HG02610 (cell line): ENCODE measurements around the gene BTNL2.
"Not testable (repeated sequence)": the region's sequence is repeated elsewhere in the genome, so short reads cannot be mapped to it uniquely, and the experiment has no call there.

Experiments
- ATAC-seq: cut with Tn5 transposase; IDR thresholded peaks from one replicate; pipeline ENCODE4 v1.9.1; 2021; ENCODE audit warnings: mild to moderate bottlenecking, moderate library complexity; ENCODE audit not compliant: unreplicated experiment

Gene BTNL2

GRCh38 chr6:32406857-32407256 is at the start of gene BTNL2:
TSS of gene BTNL2 (minus strand) at chr6:32407181. CDS start at chr6:32407123, 58 bp downstream.
- no peak for ATAC-seq

- no peak for ATAC-seq
Observed at GRCh38 chr6:32449088-32449736, 42.2 kb upstream of the BTNL2 start.

- ATAC-seq: no peak
Observed at GRCh38 chr6:32447932-32448331, 41.0 kb upstream of the BTNL2 start.

- ATAC-seq: no peak
Observed at GRCh38 chr6:32445321-32445854, 38.4 kb upstream of the BTNL2 start.

GRCh38 chr6:32444433-32444832 is 37.5 kb upstream of the BTNL2 start:
- ATAC-seq: no peak

GRCh38 chr6:32442977-32443552 is 36.1 kb upstream of the BTNL2 start:
- no peak for ATAC-seq

- no peak for ATAC-seq
Observed at GRCh38 chr6:32442243-32442667, 35.3 kb upstream of the BTNL2 start.

- peak; percentile 59 for ATAC-seq
Observed at GRCh38 chr6:32439602-32440214, 32.7 kb upstream of the BTNL2 start, which contains the start of gene HLA-DRA. TSS of gene HLA-DRA (plus strand) at chr6:32439887. CDS start at chr6:32439951, 64 bp downstream.

GRCh38 chr6:32439139-32439538 is 32.2 kb upstream of the BTNL2 start:
- no peak for ATAC-seq

GRCh38 chr6:32436995-32437836 is 30.2 kb upstream of the BTNL2 start:
- ATAC-seq: peak; percentile 77

- no peak for ATAC-seq
Observed at GRCh38 chr6:32436186-32436585, 29.2 kb upstream of the BTNL2 start.

GRCh38 chr6:32433950-32434349 is 27.0 kb upstream of the BTNL2 start:
- ATAC-seq: not testable (repeated sequence)

GRCh38 chr6:32432050-32432450 is 25.1 kb upstream of the BTNL2 start:
- ATAC-seq: no peak

- ATAC-seq: no peak
Observed at GRCh38 chr6:32431142-32431541, 24.2 kb upstream of the BTNL2 start.

GRCh38 chr6:32430179-32430578 is 23.2 kb upstream of the BTNL2 start:
- ATAC-seq: no peak

GRCh38 chr6:32427934-32428474 is 21.0 kb upstream of the BTNL2 start:
- ATAC-seq: no peak

- no peak for ATAC-seq
Observed at GRCh38 chr6:32427218-32427617, 20.2 kb upstream of the BTNL2 start.

- ATAC-seq: no peak
Observed at GRCh38 chr6:32426338-32426737, 19.4 kb upstream of the BTNL2 start.

GRCh38 chr6:32424589-32425300 is 17.8 kb upstream of the BTNL2 start:
- no peak for ATAC-seq

GRCh38 chr6:32416036-32416435 is 9.1 kb upstream of the BTNL2 start:
- no peak for ATAC-seq
